ENCODE results near the gene C1QL2. TPM values are rescaled to one million over a fixed set of nuclear protein-coding genes. Genes with fewer than 3 reads are reported as not detected.

Gene C1QL2
- total RNA-seq, 1 donor from 2014 or later, result not detected

DNA sequence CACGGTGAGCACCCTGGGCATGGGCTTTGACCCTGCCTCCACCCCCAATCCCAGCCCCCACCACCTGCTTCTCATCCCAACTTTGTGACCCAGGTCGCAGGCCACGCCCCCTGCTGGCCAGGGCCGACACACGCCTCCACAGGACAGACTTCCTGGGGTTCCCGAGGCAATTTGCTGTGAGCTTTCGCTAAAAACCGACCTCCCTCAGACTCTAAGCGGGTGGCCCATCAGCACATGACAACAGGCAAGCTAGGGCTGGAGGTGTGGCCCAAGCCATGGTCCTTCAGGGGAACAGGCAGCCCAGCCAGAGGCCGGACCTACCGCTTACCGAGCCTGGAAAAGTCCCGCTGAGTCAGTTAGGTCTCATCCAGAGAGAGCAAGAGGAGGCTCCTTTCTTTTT, 31.9 kb downstream of the C1QL2 start:
- DNase-seq (ENCODE audit: low read depth), result no peak
- H3K4me3 ChIP-seq (ENCODE audit: low read depth, low read length), result no peak overlapping the region
- TF ChIP-seq, protein P1, sequence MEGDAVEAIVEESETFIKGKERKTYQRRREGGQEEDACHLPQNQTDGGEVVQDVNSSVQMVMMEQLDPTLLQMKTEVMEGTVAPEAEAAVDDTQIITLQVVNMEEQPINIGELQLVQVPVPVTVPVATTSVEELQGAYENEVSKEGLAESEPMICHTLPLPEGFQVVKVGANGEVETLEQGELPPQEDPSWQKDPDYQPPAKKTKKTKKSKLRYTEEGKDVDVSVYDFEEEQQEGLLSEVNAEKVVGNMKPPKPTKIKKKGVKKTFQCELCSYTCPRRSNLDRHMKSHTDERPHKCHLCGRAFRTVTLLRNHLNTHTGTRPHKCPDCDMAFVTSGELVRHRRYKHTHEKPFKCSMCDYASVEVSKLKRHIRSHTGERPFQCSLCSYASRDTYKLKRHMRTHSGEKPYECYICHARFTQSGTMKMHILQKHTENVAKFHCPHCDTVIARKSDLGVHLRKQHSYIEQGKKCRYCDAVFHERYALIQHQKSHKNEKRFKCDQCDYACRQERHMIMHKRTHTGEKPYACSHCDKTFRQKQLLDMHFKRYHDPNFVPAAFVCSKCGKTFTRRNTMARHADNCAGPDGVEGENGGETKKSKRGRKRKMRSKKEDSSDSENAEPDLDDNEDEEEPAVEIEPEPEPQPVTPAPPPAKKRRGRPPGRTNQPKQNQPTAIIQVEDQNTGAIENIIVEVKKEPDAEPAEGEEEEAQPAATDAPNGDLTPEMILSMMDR (conservative IDR thresholded peaks at IDR 0.05; ENCODE audit: low read depth, low read length), result peak; percentile 75

- no peak overlapping the region for H3K4me3 ChIP-seq (ENCODE audit: low read depth, low read length)
- TF ChIP-seq, protein P1 (conservative IDR thresholded peaks at IDR 0.05; ENCODE audit: low read depth, low read length), result no peak
- DNase-seq (ENCODE audit: low read depth), result no peak
Measured at GRCh38 chr2:119123389-119123788, 35.2 kb downstream of the C1QL2 start.

DNA sequence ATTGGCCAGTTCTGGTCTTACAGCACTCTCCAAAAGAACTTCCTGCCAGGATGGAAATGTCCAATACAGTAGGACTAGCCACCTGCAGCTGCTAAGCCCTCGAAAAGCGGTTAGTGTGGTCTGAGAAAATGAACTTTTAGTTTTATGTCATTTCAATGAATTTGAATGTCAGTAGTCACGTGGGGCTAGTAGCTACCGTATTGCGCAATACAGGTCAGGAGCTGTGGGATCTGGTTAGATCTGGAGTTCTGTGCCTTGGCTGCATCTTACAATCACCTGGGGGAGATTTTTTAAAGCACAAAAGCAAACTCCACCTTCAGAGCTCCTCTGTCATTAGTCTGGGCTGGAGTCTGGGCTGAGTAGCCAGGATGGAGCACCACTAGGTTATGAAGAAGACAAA, 35.9 kb downstream of the C1QL2 start:
- H3K4me3 ChIP-seq (ENCODE audit: low read depth, low read length), result no peak overlapping the region
- no peak for DNase-seq (ENCODE audit: low read depth)
- TF ChIP-seq, protein P1 (conservative IDR thresholded peaks at IDR 0.05; ENCODE audit: low read depth, low read length), result no peak

- no peak overlapping the region for H3K4me3 ChIP-seq (ENCODE audit: low read depth, low read length)
- DNase-seq (ENCODE audit: low read depth), result no peak
- TF ChIP-seq, protein P1 (conservative IDR thresholded peaks at IDR 0.05; ENCODE audit: low read depth, low read length), result no peak
Measured at GRCh38 chr2:119119999-119120756, 38.4 kb downstream of the C1QL2 start.

- no peak for DNase-seq (ENCODE audit: low read depth)
- H3K4me3 ChIP-seq (ENCODE audit: low read depth, low read length), result no peak overlapping the region
- TF ChIP-seq, protein P1 (conservative IDR thresholded peaks at IDR 0.05; ENCODE audit: low read depth, low read length), result no peak
Measured at GRCh38 chr2:119119076-119119785, 39.3 kb downstream of the C1QL2 start.

DNA sequence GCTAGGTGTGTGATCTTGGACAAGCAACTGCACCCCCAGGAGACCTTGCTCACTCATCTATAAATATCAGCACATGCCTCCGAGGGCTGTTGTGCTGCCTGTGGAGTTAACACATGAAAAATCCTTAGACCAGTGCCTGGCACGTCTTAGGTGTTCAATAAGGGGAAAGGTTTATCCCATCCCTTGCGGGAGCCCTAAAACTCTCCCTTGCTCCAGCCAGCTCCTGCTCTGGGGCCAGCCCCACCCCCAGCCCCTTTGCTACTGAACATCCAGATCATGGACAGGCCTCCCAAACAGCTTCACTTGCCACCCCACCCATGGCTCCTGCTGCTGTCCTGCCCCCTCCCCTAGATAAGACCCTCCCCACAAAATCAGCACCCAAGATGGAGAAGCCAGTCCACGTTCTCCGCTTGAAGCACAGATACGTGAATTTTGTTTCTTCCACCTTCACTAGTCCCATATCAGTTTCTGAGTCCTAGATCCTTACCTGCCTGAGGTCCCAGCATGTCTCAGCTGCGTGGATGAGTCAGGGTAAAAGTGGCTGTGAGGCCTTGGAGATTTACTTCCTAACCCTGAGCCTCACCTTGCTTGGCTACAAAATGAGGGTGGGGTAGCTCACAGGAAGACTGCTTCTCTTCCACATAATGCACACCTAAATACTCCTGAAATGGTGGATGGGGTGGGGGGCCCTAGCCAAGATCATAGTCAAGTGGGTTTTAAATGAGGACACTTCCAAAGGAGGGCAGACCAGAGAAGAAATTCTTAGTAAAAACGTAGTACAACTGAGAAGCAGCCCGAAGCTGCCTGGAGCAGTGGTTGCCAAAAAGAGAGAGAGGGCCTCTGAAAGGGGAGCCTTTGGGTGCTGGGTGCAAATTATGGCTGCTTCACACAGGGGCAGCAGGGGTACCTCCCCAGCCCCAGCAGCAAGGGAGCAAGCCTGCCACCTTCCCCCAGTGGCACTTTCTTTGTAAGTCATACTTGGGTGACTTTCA, 40.4 kb downstream of the C1QL2 start:
- TF ChIP-seq, protein P1 (conservative IDR thresholded peaks at IDR 0.05; ENCODE audit: low read depth, low read length), result no peak
- no peak for DNase-seq (ENCODE audit: low read depth)
- no peak overlapping the region for H3K4me3 ChIP-seq (ENCODE audit: low read depth, low read length)

Data from epithelial cell of proximal tubule (primary cell).